Medulla oblongata (tissue), 1 donor: Measurements from ENCODE around the gene ANXA7.
"Not testable (repeated sequence)": the region's sequence is repeated elsewhere in the genome, so short reads cannot be mapped to it uniquely, and the experiment has no call there.

Experiments
- DNase-seq: peaks from one replicate; pipeline ENCODE4 v3.0.0-alpha.2; 2015; ENCODE audit errors: extremely low spot score

Gene ANXA7

DNA sequence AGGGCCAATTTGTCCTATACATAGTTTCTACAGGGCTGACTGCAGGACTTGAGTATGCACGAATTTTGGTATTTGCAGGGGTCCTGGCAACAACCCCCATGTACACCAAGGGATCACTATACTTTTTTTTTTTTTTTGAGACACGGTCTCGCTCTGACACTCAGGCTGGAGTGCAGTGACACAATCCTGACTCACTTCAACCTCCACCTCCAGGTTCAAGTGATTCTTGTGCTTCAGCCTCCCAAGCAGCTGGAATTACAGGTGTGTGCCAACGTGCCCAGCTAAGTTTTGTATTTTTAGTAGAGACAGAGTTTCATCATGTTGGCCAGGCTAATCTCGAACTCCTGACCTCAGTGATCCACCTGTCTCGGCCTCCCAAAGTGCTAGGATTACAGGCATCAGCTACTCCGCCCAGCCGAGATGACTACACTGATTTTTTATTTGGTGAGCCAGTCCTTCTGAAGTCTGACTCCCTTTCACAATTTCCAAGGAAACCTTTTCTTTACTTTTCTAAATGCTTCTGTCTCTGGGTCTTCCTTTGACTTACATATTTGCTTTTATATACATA lies 75.0 kb downstream of the ANXA7 start:
- no peak for DNase-seq

DNA sequence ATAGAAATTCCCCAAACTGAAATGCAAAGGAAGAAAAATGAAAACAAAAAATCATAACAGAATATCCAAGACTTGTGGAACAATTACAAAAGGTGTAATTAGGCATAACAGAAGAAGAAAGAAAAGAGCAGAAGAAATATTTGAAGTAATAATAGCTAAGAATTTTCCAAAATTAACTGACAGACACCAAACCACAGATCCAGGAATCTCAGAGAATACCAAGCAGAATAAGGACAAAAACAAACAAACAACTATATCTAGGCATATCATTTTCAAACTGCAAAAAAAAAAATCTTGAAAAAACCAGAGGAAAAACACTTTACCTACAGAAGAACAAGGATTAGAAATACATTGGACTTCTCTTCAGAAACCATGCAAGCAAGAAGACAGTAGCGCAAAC lies 80.7 kb downstream of the ANXA7 start:
- no peak for DNase-seq

DNA sequence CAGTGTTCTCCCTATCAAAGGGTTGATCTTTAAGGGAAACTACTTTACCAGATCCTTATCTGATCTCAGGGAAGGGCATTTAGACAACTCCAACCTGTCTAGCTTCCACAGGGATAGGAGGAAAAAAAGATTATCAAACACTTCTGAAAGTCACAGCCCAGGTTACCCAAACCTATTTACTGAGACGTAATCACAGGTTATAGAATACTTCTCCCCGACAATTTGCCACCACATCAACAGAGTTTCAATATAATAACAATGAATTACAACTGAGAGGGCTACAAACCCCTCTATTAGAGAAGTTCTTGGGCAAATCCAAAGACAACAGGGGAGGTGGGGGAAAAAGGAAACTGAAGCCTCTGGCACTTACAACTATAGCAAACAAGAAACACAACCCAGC lies 81.5 kb downstream of the ANXA7 start:
- no peak for DNase-seq

DNA sequence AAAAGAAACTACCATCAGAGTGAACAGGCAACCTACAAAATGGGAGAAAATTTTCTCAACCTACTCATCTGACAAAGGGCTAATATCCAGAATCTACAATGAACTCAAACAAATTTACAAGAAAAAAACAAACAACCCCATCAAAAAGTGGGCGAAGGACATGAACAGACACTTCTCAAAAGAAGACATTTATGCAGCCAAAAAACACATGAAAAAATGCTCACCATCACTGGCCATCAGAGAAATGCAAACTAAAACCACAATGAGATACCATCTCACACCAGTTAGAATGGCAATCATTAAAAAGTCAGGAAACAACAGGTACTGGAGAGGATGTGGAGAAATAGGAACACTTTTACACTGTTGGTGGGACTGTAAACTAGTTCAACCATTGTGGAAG lies 85.3 kb downstream of the ANXA7 start:
- not testable (repeated sequence) for DNase-seq

DNA sequence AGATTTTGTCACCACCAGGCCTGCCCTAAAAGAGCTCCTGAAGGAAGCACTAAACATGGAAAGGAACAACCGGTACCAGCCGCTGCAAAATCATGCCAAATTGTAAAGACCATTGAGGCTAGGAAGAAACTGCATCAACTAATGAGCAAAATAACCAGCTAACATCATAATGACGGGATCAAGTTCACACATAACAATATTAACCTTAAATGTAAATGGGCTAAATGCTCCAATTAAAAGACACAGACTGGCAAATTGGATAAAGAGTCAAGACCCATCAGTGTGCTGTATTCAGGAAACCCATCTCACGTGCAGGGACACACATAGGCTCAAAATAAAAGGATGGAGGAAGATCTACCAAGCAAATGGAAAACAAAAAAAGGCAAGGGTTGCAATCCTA lies 88.6 kb downstream of the ANXA7 start:
- not testable (repeated sequence) for DNase-seq
